Heart left ventricle (tissue), 16 donors: ENCODE measurements around the gene STON1. TPM values are rescaled to one million over a fixed set of nuclear protein-coding genes. Genes with fewer than 3 reads are reported as not detected.

Source experiments
- ATAC-seq, 4 donors: fragments of 200-7000 bp; cut with Tn5 transposase; one replicate each; pipeline ENCODE4 v1.9.1; 2020 to 2022; ENCODE audit warnings: moderate library complexity in 4 of 4, mild to moderate bottlenecking in 3 of 4, moderate number of reproducible peaks in 1 of 4
- DNase-seq, 5 donors: peaks; one replicate each; pipeline ENCODE4 v3.0.0-alpha.2; 2020
- H3K27ac ChIP-seq, 12 donors: fragments of 200-600 bp; sonication (generic) in 4 of 12; one replicate each; pipeline versions ENCODE4 v1.5.0 to v1.8.0; 2016 to 2022; ENCODE audit warnings: mild to moderate bottlenecking in 2 of 12
- H3K27me3 ChIP-seq, 9 donors: fragments of 200-600 bp; sonication (generic) in 2 of 9; one replicate each; pipeline versions ENCODE4 v1.5.1 to v1.8.0; 2016 to 2022; ENCODE audit warnings: mild to moderate bottlenecking in 3 of 9
- H3K36me3 ChIP-seq, 9 donors: fragments of 200-600 bp; sonication (generic) in 2 of 9; one replicate each; pipeline versions ENCODE4 v1.5.0 to v1.8.0; 2018 to 2022; ENCODE audit warnings: mild to moderate bottlenecking in 2 of 9
- H3K4me1 ChIP-seq, 12 donors: fragments of 200-600 bp; sonication (generic) in 4 of 12; one replicate each; pipeline versions ENCODE4 v1.5.0 to v1.8.0; 2016 to 2022; ENCODE audit warnings: mild to moderate bottlenecking in 3 of 12
- H3K4me3 ChIP-seq, 12 donors: fragments of 200-600 bp; sonication (generic) in 4 of 12; one replicate each; pipeline versions ENCODE4 v1.5.0 to v1.8.0; 2017 to 2022; ENCODE audit warnings: mild to moderate bottlenecking in 9 of 12, moderate library complexity in 4 of 12
- H3K9me3 ChIP-seq, 12 donors: fragments of 200-600 bp; sonication (generic) in 4 of 12; one replicate each; pipeline versions ENCODE4 v1.5.0 to v1.8.0; 2016 to 2022; ENCODE audit warnings: mild to moderate bottlenecking in 1 of 12
- POLR2A ChIP-seq, 2 donors: fragments of 450-650 bp; IDR thresholded peaks; one replicate each; pipeline ENCODE4 v1.6.1; 2017; ENCODE audit warnings: antibody characterized with exemption in 2 of 2, mild to moderate bottlenecking in 2 of 2, moderate library complexity in 2 of 2
- WGBS, 4 donors: extraction: QIAGEN DNeasy Blood & Tissue Kit in 2 of 4; methylation state at CpG; one replicate each; pipeline versions ENCODE4 v1.1.5 to v1.1.7; 2013 to 2018; 5-methylcytosine and 5-hydroxymethylcytosine counted together
- intact Hi-C, 10 donors: fragments of 100-400 bp; cut with DNase I; formaldehyde crosslinking; loops; one replicate each; pipeline versions ENCODE4 v1.11.1 to v1.14.2; 2022
- polyA plus RNA-seq, 2 donors: library from polyadenylated mRNA; stranded (reverse); fragments of 200-250 nt; gene quantifications; one replicate each; pipeline ENCODE4 v1.2.3, GENCODE V29; 2013
- total RNA-seq, 9 donors: library from RNA; depleted of rRNA in 2 of 9; stranded (reverse); fragments of >200 nt in 2 of 9; fragmentation: NEBNext Ultra II Directional in 3 of 9; extraction: Animal tissue kit (Norgen Biotek cat#: 25700) in 3 of 9; gene quantifications; one replicate each; pipeline versions ENCODE4 v1.1.0 to v1.2.4, GENCODE V29; 2016 to 2023
- TF ChIP-seq, protein P1 (sequence below), 12 donors: fragments of 200-600 bp; sonication (generic) in 4 of 12; IDR thresholded peaks; one replicate each; pipeline versions ENCODE4 v1.5.0 to v1.8.0; 2018 to 2022; ENCODE audit warnings: antibody characterized with exemption in 12 of 12, mild to moderate bottlenecking in 5 of 12
- donor health status: ischemic (EF 13 %, LVEDD 7.1; RV severe dilation, severe dysfunction).
- donor health status: healthy with polysubstance abuse.
- donor health status: DM: no; HTN: yes; CAD: no.
- donor health status: DM: no; HTN: no; CAD: no.
- donor health status: ischemic (EF 25% LVEDD 6.9; RV normal size, moderate dysfunction).
- donor health status: ischemic (EF 25% LVEDD 5.7; RV mildly dilated, moderate dysfunction).
- donor health status: healthy.
- donor health status: DM: yes; HTN: yes; CAD: no.
- donor health status: ischemic (EF 35%, LVEDD 5.7; RV mildly dilated, moderate dysfunction).
- donor health status: nonischemic (EF 11% LVEDD 7.7; RV severe dilation, severe dysfunction).
- donor health status: DM: yes; HTN: yes; CAD: no.
- donor health status: PGD.
- donor health status: ischemic (EF 29% LVEDD 5.4; RV normal size, mild dysfunction).
- donor health status: nonischemic (EF 23%, LVEDD 6.1; RV moderate dilation, normal function).

Gene STON1
- total and polyA plus RNA-seq, 11 donors: 2.6 to 8.6 (median 4.4) TPM

DNA sequence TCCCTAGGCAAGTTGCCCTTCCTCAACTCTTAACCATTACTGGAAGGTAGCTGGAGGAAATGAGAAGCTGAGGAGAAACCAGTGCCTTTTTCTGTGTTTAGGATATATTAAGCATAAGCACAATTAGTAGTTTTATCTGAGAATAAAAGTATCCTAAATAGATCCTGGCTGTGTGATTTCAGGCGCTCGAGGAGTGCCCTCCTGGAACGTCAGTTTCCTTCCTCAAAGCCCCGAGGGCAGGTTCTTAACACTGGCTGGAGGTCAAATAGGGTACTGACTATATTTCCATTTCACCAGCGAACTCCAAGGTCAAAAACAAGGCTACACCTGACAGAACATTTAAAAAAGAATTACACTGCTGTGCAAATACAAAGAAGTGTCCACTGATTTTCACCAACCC lies 1.5 kb upstream of the STON1 start:
- H3K36me3 ChIP-seq: no peaks in the 10 kb centered on the region
- WGBS, 4 donors: 52 to 84% (median 69%) methylated on average over 5 of the region's 5 CpGs
- H3K4me1 ChIP-seq: peaks cover 0 to 48% (median 26%) of the 10 kb centered on the region in 12 donors
- DNase-seq: no peak
- peak overlapping the region in 3 of 12 donors; percentile 39 to 96 (median 50) for H3K27ac ChIP-seq
- intact Hi-C loops: loop anchor here in 1 of 10 donors (5.0 kb wide), 1 partner anchor 59 kb away; no protein-coding TSS in a partner anchor
- H3K4me3 ChIP-seq: no peak overlapping the region
- peaks cover 0 to 5% (median 0%) of the 10 kb centered on the region in 12 donors for H3K9me3 ChIP-seq
- TF ChIP-seq POLR2A (IDR thresholded peaks at IDR 0.05): no peak
- TF ChIP-seq, protein P1, sequence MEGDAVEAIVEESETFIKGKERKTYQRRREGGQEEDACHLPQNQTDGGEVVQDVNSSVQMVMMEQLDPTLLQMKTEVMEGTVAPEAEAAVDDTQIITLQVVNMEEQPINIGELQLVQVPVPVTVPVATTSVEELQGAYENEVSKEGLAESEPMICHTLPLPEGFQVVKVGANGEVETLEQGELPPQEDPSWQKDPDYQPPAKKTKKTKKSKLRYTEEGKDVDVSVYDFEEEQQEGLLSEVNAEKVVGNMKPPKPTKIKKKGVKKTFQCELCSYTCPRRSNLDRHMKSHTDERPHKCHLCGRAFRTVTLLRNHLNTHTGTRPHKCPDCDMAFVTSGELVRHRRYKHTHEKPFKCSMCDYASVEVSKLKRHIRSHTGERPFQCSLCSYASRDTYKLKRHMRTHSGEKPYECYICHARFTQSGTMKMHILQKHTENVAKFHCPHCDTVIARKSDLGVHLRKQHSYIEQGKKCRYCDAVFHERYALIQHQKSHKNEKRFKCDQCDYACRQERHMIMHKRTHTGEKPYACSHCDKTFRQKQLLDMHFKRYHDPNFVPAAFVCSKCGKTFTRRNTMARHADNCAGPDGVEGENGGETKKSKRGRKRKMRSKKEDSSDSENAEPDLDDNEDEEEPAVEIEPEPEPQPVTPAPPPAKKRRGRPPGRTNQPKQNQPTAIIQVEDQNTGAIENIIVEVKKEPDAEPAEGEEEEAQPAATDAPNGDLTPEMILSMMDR (IDR thresholded peaks at IDR 0.05): no peak
- no peaks in the 10 kb centered on the region for H3K27me3 ChIP-seq
- ATAC-seq: no peak

DNA sequence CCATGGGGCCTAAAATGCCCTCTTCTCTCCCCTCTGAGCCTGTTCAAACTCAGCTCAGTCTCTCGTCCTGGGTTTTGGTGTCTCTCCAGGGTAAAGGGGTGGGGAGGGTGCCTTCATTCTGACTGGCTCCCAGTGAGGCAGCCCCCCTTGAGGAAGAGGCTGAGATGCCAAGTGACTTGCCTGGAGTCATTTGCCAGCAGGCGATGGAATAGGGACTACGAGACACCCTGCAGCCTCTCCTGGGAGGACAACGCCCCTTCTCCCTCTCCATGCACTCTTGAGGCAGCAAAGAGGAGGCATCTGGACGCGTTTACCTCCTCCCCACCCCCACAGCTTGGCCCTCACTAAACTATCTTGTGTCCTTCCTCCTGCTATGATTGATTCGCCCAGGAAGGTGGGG lies 760 bp upstream of the STON1 start:
- DNase-seq: no peak
- H3K27ac ChIP-seq: peak overlapping the region in 5 of 12 donors; percentile 10 to 96 (median 83)
- H3K36me3 ChIP-seq: no peaks in the 10 kb centered on the region
- peaks cover 0 to 5% (median 0%) of the 10 kb centered on the region in 12 donors for H3K9me3 ChIP-seq
- 32 to 52% (median 34%) methylated on average over 7 of the region's 7 CpGs for WGBS, 4 donors
- no peak for TF ChIP-seq POLR2A (IDR thresholded peaks at IDR 0.05)
- TF ChIP-seq, protein P1 (IDR thresholded peaks at IDR 0.05): no peak
- no peak for ATAC-seq
- H3K27me3 ChIP-seq: no peaks in the 10 kb centered on the region
- intact Hi-C loops: loop anchor here in 1 of 10 donors (5.0 kb wide), 1 partner anchor 58 kb away; no protein-coding TSS in a partner anchor
- peak overlapping the region in 4 of 12 donors; percentile 78 to 98 (median 92) for H3K4me3 ChIP-seq
- peaks cover 0 to 48% (median 26%) of the 10 kb centered on the region in 12 donors for H3K4me1 ChIP-seq

DNA sequence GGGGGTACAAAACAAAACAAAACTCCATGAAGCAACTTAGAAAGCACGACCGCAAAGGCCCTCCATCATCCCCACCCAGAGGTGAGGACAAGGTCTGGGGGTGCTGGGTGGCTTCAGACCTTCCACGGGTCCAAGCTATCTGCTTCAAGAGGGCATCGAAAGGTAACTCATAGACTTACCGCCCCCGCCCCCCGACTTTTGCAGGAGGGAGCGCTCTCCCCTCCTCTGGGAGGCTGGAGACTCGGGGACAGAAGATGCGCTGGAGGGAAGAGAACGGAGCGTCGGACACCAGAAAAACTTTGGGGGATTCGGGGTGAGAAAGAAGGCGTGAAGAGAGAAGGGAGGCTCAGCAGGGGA lies 300 bp upstream of the STON1 start:
- H3K9me3 ChIP-seq: peaks cover 0 to 5% (median 0%) of the 10 kb centered on the region in 12 donors
- H3K36me3 ChIP-seq: no peaks in the 10 kb centered on the region
- intact Hi-C loops: loop anchor here in 9 of 10 donors (2.0 to 10.0 kb wide), 3 partner anchors 55 to 59 kb away; no protein-coding TSS in a partner anchor
- peak overlapping the region in 9 of 12 donors; percentile 66 to 96 (median 83) for H3K27ac ChIP-seq
- peak in 1 of 5 donors; percentile 20 for DNase-seq
- H3K4me1 ChIP-seq: peaks cover 0 to 48% (median 26%) of the 10 kb centered on the region in 12 donors
- 2 to 4% (median 4%) methylated on average over 12 to 15 of the region's 15 CpGs for WGBS, 4 donors
- peak overlapping the region; percentile 58 to 98 (median 83) for H3K4me3 ChIP-seq
- no peaks in the 10 kb centered on the region for H3K27me3 ChIP-seq
- ATAC-seq: no peak
- TF ChIP-seq POLR2A (IDR thresholded peaks at IDR 0.05): no peak
- TF ChIP-seq, protein P1 (IDR thresholded peaks at IDR 0.05): no peak

DNA sequence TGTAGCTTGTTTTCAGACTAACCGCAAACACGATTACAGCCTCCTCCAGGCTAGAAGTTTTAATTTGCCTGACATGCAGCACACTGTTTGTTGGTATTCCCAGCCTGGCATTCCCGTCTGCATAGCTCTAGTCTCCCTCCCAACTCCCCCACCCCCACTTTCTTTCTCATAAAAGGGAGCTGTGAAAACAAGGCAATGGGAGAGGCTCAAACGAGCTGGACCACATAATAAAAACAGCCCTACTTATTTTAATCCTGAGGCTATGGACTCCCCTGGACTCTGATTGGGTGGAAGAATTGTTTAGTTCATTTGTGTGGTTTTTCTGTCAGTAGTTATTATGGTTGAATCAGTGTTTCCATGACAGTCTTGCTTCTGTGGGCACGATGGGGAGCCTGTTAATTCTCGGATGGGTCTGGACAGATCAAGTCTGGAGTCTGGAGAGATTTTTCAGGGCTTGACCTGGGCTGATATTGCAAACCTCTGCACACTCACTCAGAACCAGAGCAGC lies 1.2 kb downstream of the STON1 start:
- TF ChIP-seq, protein P1 (IDR thresholded peaks at IDR 0.05): no peak
- TF ChIP-seq POLR2A (IDR thresholded peaks at IDR 0.05): no peak
- H3K27me3 ChIP-seq: no peaks in the 10 kb centered on the region
- H3K4me1 ChIP-seq: peaks cover 0 to 39% (median 20%) of the 10 kb centered on the region in 12 donors
- H3K4me3 ChIP-seq: peak overlapping the region; percentile 58 to 98 (median 83)
- WGBS, 4 donors: 5 to 14% (median 9%) methylated on average over 6 of the region's 6 CpGs
- ATAC-seq (peak in 2 of 4 donors; percentile 31 to 46), DNase-seq (peak in 2 of 5 donors; percentile 15 to 24)
- H3K36me3 ChIP-seq: no peaks in the 10 kb centered on the region
- H3K27ac ChIP-seq: peak overlapping the region; percentile 36 to 96 (median 83)
- H3K9me3 ChIP-seq: no peaks in the 10 kb centered on the region
- intact Hi-C loops: loop anchor here in 8 of 10 donors (2.0 to 10.0 kb wide), 3 partner anchors 54 to 58 kb away; no protein-coding TSS in a partner anchor
